Muscle layer of colon (tissue), 2 donors: Measurements from ENCODE around the gene EGFR.
A peak's percentile ranks its signal among the peaks of the same experiment; 100 is the strongest.

Source experiments
- H3K27ac ChIP-seq: one replicate; pipeline ENCODE4 v1.7.0; 2013; ENCODE audit warnings: low read depth, mild to moderate bottlenecking, low read length, moderate library complexity
- H3K27me3 ChIP-seq, 2 donors: one replicate each; pipeline ENCODE4 v1.7.0; 2013; ENCODE audit warnings: low read length in 2 of 2, mild to moderate bottlenecking in 2 of 2; ENCODE audit not compliant: insufficient read depth in 2 of 2, control insufficient read depth in 1 of 2
- H3K36me3 ChIP-seq: one replicate; pipeline ENCODE4 v1.7.0; 2013; ENCODE audit warnings: mild to moderate bottlenecking, low read length; ENCODE audit not compliant: insufficient read depth
- H3K4me1 ChIP-seq: one replicate; pipeline ENCODE4 v1.7.0; 2013; ENCODE audit warnings: mild to moderate bottlenecking, low read length; ENCODE audit not compliant: insufficient read depth
- H3K4me3 ChIP-seq, 2 donors: one replicate each; pipeline ENCODE4 v1.7.0; 2013; ENCODE audit warnings: low read length in 2 of 2, low read depth in 1 of 2, mild to moderate bottlenecking in 1 of 2, moderate library complexity in 1 of 2
- H3K9ac ChIP-seq: one replicate; pipeline ENCODE4 v1.7.0; 2013; ENCODE audit warnings: low read length
- H3K9me3 ChIP-seq: one replicate; pipeline ENCODE4 v1.7.0; 2013; ENCODE audit warnings: mild to moderate bottlenecking, low read length
- donor health status: abdominal sarcoma.
- donor health status: Adenocarcinoma of cecum.

The EGFR gene

DNA sequence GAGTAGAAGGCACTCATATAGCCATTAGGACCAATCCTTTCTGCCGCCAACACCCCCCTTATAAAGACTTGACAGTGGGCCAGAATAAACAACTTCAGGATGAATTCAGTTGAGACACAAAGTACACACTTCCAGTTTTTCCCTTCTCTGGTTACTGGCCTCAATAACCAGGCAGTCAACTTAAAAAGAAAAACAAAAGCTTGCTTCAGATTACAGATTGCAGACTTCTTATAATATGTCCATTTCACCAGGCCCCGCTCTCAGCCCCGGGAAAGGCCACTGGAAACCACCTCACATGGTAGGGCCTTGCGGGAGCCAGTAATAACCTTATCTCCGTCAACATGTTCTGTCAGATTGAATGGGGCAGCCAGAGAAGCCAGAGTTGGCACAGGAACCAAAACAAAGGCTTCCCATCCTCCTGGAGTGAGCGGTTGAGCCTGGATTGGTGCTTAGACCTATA lies 108.8 kb downstream of the EGFR start:
- H3K9ac ChIP-seq, result no peak overlapping the region

DNA sequence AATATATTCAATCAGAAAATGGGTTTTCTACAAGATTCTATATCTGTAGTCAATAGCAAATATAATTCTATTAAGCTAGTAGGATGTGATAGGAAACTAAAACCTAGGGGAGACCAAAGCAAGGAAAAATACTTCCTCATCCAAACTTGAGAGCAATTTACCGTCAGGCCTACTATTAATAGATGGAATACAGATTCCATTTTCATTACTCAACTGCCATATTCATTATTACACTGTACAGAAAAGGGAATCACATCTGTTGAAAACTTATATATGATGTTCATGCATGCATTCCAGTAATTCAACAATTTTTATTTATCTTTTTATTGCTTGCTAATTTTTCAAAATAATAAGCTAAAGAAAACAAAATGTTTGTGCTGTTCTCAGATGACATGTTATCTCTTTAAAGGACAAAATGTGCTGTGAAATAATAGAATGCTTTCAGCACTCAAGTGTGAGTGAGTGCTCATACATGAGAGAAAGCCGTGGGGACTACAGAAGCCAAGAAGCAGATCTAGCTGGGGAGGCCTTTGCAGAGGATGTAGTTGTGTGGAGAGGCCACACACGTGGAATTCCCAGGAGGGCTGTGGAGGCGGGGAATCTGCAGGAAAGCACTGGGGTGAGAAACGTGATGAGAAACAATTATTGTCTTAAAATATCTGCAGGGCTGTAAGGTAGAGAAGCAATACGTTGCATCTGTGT lies 110.0 kb downstream of the EGFR start:
- Histone ChIP-seq H3K27ac (peak overlapping the region; percentile 74), H3K36me3 (no peaks in the 10 kb centered on the region), H3K9me3 (no peaks in the 10 kb centered on the region), H3K4me3 (no peak overlapping the region), H3K9ac (no peak overlapping the region), H3K27me3 (no peaks in the 10 kb centered on the region), H3K4me1 (peaks cover 69% of the 10 kb centered on the region)

More for the DNA sequence above, 108.8 kb downstream of the EGFR start:
- Histone ChIP-seq H3K4me1 (peaks cover 57% of the 10 kb centered on the region), H3K27ac (no peak overlapping the region), H3K9me3 (no peaks in the 10 kb centered on the region), H3K36me3 (no peaks in the 10 kb centered on the region), H3K4me3 (no peak overlapping the region), H3K27me3 (no peaks in the 10 kb centered on the region)

DNA sequence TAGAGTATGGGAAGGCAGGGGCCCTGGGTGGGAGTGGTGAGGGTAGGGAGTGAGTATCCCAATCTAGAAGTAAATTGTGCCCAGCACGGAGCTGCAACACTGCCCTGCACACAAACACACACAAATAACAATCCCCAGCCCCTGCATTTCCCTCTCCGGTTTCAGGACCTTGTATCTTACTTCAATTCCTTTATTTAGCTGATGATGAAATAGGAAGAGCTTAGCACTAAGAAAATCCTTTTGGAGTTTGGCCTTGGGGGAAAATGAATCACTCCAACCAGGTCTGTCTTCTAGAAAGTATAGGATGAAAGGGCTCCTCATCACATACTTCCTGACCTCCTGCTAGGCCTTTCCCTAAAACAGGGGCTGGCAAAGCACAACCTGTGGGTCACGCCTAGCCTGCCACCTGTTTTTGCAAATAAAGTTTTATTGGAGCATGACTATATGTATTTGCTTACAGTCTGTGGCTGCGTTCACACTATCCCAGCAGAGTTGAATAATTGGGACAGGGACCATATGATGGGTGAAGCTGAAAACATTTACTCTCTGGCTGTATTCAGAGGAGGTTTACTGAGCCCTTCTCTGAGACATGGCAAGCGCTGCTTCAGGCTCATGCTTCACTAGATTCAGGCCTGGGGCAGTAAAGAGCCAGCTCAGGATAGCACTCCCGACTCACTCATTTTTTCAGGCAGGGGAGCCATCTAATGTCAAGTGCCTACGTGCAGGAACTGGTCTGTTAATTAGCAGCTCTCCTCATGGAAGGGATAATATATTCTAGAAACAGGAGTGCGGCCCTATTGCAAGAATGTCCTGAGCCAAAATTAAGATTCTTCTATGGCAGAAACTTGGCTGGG lies 111.0 kb downstream of the EGFR start:
- peaks cover 67% of the 10 kb centered on the region for H3K4me1 ChIP-seq
- no peaks in the 10 kb centered on the region for H3K36me3 ChIP-seq
- H3K27me3 ChIP-seq, result no peaks in the 10 kb centered on the region
- H3K27ac ChIP-seq, result peak overlapping the region; percentile 74
- H3K9me3 ChIP-seq, result no peaks in the 10 kb centered on the region
- peak overlapping the region; percentile 15 for H3K9ac ChIP-seq
- peak overlapping the region in 1 of 2 donors; percentile 29 for H3K4me3 ChIP-seq

DNA sequence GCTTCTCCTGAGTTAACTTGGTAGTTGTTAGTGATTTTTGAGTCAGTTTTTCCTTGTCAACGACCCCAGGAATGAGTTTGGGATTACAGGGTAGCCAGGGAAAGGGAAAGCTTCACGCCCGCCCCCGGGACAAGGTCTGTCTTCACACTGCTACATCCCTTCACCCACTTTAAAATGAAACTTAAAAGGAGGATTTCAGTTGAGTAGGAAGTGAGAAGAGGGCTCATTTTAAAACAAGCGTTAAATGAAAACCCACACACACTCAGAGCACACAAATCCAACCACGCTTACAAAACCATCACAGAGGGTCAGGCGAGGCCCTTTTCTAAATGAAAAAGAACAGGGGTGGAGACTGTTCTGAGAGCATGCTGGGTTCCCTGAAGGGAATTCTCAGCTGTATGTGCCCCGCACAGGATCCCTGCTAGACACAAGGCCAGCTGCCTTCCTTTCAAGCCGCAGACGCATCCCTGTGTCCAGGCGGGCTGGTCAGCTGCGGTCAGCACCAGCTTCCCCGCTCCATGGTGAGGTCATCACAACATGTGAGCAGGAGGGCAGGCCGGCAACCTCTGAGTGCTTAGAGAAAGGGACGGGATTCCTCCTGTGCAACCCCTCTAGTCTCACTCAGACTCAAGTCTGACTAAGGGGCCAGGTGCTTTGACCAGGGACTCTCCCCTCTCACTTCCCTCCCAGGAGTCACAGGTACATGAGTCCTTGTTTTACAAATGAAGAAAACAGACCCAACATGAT lies 111.8 kb downstream of the EGFR start:
- H3K9me3 ChIP-seq, result no peaks in the 10 kb centered on the region
- no peaks in the 10 kb centered on the region for H3K27me3 ChIP-seq
- H3K27ac ChIP-seq, result peak overlapping the region; percentile 74
- no peaks in the 10 kb centered on the region for H3K36me3 ChIP-seq
- peak overlapping the region in 1 of 2 donors; percentile 29 for H3K4me3 ChIP-seq
- H3K9ac ChIP-seq, result peak overlapping the region; percentile 26
- peaks cover 65% of the 10 kb centered on the region for H3K4me1 ChIP-seq

DNA sequence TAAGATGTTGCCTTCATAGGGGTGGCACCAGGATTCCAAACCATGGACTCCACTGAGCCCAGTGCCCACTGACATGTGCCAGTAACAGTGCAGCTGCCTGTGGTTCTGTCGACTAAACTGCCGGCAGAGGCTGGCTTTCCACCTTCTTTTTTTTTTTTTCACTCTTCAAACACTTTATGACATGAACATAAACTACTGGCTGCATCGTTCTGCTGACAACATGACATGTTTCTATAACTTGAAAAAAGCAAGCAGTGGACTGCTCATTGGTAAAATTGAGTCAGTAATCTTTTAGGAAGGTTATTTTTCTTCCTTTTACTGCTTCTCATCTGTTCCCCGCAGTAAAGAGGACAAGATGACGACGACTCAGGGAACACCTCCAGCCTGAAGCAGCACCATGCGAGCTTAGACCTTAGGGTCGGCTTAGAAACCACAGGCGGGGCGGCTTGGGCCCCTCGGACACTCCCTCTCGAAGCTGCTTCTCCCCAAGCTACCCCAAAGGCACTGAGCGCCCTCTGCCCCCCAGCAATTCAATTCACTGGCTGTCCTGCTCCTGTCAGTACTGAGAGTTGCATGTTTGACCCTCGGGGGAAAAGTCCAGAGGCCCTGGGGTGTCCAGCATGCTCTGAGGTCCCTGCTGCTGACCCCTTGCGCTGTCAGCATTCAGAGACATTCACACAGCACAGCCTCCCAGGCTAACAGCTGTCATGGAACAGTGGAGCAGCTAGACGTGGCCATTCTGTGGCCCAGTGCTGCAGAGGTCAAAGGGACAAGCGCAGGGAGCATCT lies 112.5 kb downstream of the EGFR start:
- Histone ChIP-seq H3K4me3 (peak overlapping the region in 1 of 2 donors; percentile 29), H3K36me3 (no peaks in the 10 kb centered on the region), H3K9ac (peak overlapping the region; percentile 26), H3K4me1 (peaks cover 61% of the 10 kb centered on the region), H3K9me3 (no peaks in the 10 kb centered on the region), H3K27ac (peak overlapping the region; percentile 74), H3K27me3 (no peaks in the 10 kb centered on the region)

DNA sequence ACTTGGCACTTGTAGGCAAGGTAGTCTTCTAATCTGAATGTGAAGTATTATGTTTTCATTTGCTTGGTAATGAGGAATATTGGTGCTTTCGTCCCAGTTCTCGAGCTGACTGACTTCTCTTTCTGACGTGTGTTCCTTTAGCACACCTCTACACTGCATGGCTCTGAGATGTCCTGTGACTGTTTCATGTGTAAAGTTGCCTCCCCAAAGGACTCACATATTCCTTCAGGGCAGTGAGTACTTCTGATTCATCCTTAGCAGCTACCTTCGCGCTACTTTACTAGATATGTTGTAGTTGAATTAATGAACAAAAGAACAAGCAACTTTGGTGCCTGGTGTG lies 113.7 kb downstream of the EGFR start:
- Histone ChIP-seq H3K4me1 (peaks cover 60% of the 10 kb centered on the region), H3K27ac (no peak overlapping the region), H3K36me3 (no peaks in the 10 kb centered on the region), H3K27me3 (no peaks in the 10 kb centered on the region), H3K4me3 (no peak overlapping the region), H3K9me3 (no peaks in the 10 kb centered on the region), H3K9ac (no peak overlapping the region)

DNA sequence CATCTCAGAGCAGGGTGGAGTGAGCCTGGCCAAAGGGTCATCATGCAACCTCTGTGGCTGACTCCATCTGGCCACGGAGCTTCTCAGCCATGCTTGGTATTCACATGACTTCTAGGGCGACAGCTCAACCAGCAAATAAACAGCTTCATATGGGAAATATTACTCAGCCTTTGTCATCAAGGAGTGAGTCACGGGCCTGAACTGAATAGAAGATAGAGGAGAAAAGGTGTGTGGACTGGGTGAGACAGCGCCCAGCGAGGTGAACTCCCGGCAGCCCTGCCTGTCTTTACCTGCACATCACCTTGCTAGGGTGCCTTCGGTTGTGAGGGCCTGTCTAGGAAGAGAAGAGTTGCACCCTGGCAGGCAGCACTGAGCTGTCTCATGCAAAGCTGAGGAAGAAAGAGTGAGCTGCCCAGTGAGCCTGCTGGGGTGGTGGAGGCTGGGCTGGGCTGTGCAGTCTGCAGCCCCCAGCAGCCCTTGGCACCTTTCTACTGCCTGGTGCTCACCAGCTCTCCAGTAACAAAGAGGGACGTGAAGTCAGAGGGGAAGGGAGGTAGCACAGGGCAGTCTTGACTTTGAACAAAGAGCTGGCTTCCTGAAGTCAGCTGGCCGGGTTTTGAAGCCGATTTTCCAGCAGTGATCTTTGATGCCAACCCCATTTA lies 114.2 kb downstream of the EGFR start:
- Histone ChIP-seq H3K4me3 (no peak overlapping the region), H3K9me3 (no peaks in the 10 kb centered on the region), H3K4me1 (peaks cover 55% of the 10 kb centered on the region), H3K36me3 (no peaks in the 10 kb centered on the region), H3K27me3 (no peaks in the 10 kb centered on the region), H3K9ac (no peak overlapping the region), H3K27ac (no peak overlapping the region)

DNA sequence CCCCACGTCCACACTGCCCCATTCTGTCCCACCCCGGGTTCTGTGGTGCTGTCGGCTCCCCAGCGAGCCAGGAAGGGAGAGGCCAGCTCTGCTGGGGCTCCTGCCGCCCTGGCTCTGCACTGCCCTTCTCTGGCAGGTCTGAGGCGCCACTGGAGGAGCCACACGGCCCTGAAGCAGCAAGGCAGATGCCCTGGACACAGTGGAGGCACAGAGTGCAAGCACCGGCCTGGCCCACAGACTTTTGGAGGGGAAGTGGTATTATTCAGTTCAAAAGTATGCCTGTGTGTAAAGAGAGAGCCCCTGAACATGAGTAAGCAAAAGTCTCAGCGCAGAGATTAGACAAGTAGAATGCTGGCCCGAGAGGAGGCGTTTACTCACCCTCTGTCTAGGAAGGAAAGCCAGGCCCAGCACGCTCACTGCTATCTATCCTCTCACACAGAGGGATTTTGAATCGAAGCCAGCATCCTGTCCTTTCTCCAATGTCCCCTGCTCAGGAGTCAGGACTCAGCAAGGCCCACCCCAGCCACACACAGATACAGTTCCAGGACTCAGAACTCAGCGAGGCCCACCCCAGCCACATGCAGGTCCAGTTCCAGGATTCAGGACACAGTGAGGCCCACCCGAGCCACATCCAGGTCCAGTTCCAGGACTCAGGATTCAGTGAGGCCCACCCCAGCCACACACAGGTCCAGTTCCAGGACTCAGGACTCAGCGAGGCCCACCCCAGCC lies 115.0 kb downstream of the EGFR start:
- Histone ChIP-seq H3K9me3 (no peaks in the 10 kb centered on the region), H3K4me1 (peaks cover 47% of the 10 kb centered on the region), H3K36me3 (no peaks in the 10 kb centered on the region), H3K27me3 (no peaks in the 10 kb centered on the region), H3K9ac (no peak overlapping the region), H3K4me3 (no peak overlapping the region), H3K27ac (no peak overlapping the region)

DNA sequence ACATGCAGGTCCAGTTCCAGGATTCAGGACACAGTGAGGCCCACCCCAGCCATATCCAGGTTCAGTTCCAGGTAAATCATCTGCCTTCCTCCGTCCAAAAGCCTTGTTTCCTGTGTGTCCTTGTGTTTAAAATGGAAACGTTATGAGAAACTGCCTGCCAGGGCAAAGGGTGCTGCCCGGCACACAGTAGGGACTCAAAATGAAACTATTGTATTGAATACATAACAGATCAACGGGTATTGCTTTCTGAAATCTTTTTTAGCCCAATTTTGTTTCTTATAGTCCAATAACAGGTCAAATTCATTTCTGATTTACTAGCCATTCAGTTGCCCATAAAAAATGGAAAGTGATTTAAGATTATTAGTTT lies 115.5 kb downstream of the EGFR start:
- Histone ChIP-seq H3K4me1 (peaks cover 42% of the 10 kb centered on the region), H3K27ac (no peak overlapping the region), H3K9ac (no peak overlapping the region), H3K9me3 (no peaks in the 10 kb centered on the region), H3K36me3 (no peaks in the 10 kb centered on the region), H3K27me3 (no peaks in the 10 kb centered on the region), H3K4me3 (no peak overlapping the region)

DNA sequence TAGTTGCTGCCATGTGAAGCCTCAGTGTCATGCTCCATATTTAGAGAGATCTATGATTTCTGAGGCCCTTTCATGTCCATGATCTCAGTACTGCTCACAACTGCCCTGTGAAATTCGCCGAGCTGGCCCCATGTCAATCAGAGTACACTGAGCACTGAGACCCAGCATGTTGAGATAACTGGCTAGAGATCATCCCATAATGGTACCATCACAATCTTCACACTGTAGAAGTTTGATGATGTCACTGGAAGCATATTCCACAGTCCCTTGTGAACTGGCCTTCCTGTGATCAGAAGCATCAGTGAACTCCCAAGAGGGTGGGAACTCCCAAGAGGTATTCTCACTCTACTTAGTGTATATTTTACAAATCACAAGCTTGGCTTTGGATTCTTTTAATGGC lies 116.0 kb downstream of the EGFR start:
- Histone ChIP-seq H3K36me3 (no peaks in the 10 kb centered on the region), H3K27ac (no peak overlapping the region), H3K4me1 (peaks cover 37% of the 10 kb centered on the region), H3K27me3 (no peaks in the 10 kb centered on the region), H3K9me3 (no peaks in the 10 kb centered on the region), H3K9ac (no peak overlapping the region), H3K4me3 (no peak overlapping the region)
